GM21526 (cell line): ENCODE results near the gene OR13C5.
"Not testable (repeated sequence)": the region's sequence is repeated elsewhere in the genome, so short reads cannot be mapped to it uniquely, and the experiment has no call there.

Experiments used
- ATAC-seq: cut with Tn5 transposase; IDR thresholded peaks from one replicate; pipeline ENCODE4 v1.9.1; 2021; ENCODE audit warnings: moderate library complexity; ENCODE audit not compliant: unreplicated experiment, low FRiP score

Gene OR13C5, protein sequence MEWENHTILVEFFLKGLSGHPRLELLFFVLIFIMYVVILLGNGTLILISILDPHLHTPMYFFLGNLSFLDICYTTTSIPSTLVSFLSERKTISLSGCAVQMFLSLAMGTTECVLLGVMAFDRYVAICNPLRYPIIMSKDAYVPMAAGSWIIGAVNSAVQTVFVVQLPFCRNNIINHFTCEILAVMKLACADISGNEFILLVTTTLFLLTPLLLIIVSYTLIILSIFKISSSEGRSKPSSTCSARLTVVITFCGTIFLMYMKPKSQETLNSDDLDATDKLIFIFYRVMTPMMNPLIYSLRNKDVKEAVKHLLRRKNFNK

DNA sequence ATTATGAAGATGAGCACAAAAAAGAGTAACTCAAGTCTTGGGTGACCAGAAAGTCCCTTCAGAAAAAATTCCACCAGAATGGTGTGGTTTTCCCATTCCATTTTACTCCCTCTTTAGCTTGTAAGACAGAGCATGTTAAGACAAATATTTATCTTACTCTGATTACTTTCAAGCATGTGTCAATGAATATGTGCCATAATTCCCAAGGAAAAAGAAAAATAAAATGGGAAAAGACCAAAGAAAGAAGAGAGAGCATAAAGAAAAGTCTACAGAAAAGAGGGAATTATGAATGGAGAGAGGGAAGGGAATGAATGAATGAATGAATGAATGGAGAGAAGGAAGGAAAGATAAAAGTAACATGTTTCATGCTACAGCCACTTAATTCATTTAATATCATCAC is at the start of gene OR13C5:
TSS of gene OR13C5 (minus strand) at position 101 of the 400 bp plus-strand sequence. CDS start at position 101, 0 bp downstream.
- ATAC-seq = not testable (repeated sequence)

DNA sequence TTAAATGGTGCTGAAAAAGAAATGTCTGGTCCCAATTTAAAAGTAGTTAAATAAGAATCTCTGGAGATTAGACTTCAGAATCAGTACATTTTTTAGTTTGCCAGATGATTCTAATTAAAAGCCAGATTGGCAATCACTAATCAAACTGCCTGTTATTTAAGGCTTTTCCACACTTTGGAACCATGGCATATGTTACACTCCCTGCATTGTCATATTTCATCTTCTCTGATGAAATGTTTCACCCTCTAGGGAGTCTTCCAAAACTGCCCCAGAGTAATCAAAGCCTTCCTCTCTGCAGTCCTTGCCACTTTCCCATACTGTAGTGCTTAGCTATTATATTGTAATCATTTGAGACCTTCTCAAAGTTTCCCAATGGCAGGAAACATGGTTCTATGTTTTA is 36.2 kb upstream of the OR13C5 start:
- no peak for ATAC-seq

- no peak for ATAC-seq
Observed at GRCh38 chr9:104633976-104634520, 34.8 kb upstream of the OR13C5 start.

- not testable (repeated sequence) for ATAC-seq
Observed at GRCh38 chr9:104625964-104626363, 26.8 kb upstream of the OR13C5 start.

DNA sequence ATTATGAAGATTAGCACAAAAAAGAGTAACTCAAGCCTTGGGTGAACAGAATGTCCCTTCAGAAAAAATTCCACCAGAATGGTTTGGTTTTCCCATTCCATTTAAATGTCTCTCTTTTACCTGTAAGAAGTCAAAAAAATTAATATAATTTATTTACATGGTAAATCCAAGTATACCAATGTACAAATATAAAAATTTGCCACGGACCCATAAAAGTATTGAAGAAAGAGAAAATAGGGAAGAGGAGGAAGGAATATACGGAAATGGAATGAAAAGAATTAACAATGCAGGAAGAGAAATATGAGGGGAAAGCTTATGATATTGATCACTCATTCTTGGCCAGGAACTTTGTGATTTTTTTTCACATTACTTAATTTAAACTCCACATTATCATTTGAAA is 18.9 kb upstream of the OR13C5 start, which contains the start of gene OR13C9:
TSS of gene OR13C9 (minus strand) at position 101 of the 400 bp plus-strand sequence. CDS start at position 101, 0 bp downstream.
- no peak for ATAC-seq

DNA sequence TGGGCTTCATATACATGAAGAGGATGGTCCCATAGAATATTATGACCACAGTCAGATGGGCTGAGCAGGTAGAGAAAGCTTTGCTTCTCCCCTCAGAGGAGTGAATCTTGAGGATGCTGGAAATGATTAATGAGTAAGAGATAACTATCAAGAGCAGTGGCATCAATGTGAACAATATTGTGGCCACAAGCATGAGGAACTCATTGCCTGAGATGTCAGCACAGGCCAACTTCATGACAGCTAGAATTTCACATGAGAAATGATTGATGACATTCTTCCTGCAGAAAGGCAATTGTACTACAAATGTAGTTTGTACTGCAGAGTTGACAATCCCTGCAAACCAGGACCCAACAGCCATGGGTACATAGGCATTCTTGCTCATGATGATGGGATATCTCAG is 18.2 kb upstream of the OR13C5 start:
- ATAC-seq = no peak

GRCh38 chr9:104611213-104611612 is 12.0 kb upstream of the OR13C5 start:
- ATAC-seq = no peak

- ATAC-seq = no peak
Observed at GRCh38 chr9:104608336-104608735, 9.1 kb upstream of the OR13C5 start.

DNA sequence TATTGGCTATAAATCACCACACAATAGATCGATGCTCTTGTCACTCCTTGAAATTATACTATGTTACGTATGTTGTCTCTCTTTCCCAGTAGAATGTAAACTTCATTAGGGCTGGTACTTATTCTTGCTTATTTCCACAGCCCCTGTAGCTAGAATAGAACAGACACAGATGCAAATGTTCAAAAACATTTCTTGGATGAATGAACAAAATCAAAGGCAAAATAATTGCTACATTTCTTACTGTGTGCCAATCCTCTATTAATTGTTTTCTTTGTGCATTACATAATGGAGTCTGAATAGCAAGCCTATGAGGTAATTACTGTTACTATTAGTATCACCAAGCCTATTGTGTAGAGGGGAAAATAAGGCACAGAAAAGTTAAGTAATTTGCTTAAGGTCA is 6.9 kb upstream of the OR13C5 start:
- no peak for ATAC-seq

GRCh38 chr9:104605527-104605926 is 6.3 kb upstream of the OR13C5 start, which contains the start of gene OR13C2:
OR13C2 (minus strand) TSS chr9:104605627; CDS start chr9:104605627, 0 bp downstream.
- not testable (repeated sequence) for ATAC-seq

DNA sequence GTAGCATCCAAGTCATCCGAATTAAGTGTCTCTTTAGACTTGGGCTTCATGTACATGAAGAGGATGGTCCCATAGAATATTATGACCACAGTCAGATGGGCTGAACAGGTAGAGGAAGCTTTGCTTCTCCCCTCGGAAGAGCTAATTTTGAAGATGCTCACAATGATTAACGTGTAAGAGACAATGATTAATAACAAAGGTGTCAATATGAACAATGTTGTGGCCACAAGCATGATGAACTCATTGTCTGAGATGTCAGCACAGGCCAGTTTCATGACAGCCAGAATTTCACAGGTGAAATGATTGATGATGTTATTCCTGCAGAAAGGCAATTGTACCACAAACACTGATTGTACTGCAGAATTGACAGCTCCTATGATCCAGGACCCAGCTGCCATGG is 5.6 kb upstream of the OR13C5 start:
- no peak for ATAC-seq

- ATAC-seq = not testable (repeated sequence)
Observed at GRCh38 chr9:104598749-104599148, 464 bp downstream of the OR13C5 start.

GRCh38 chr9:104589626-104590025 is 9.6 kb downstream of the OR13C5 start:
- no peak for ATAC-seq

DNA sequence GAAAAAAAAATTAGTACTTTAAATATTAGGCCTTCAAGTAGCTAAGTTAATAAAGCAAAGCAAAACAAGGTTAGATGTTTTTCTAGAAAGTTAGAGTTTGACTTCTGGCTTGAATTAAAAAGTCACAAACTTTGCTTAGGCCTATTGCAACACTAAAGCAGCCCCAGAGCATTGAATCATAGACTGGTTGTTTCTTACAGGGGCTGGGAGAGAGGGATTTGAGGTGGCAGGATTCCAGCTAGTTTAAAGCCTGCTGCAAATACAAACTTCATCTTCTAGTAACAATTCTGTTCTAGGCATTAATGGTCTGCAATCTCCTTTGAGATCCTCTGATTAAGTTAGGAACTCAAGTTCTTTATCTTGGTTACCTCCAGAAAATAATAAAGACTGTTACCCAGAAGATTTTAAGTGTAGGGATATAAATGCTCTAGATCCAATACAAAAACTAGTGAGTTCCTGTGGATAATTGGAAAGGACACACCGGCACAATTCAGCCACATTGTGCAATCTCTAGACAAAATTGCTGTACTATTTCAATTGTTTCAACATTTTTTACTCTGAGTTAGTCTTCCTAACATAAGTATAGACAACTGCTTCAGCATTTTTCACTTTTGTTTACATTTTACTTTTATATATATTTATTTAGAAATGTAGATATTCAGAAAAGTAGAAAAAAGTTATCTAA is 12.6 kb downstream of the OR13C5 start:
- ATAC-seq = no peak

GRCh38 chr9:104580562-104580961 is 18.7 kb downstream of the OR13C5 start:
- ATAC-seq = no peak

DNA sequence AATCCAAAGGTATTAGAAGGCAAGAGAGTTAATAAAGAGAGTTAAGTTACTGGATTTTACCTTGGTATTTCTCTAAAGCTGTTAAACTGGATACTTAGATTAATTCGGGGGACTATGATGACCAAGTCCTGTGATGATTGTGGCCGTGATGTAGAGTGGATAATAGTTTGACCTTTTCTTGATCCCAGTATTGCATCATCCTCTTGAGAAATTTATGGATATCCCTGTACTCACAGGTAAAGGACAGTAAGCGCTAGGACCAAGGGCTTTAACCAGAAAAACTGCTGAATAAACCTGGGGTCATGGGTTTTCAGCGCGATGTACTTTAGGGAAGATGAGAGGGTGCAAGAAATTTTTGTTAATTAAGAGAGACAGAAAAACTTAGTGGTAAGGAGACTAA is 21.9 kb downstream of the OR13C5 start:
- no peak for ATAC-seq

- ATAC-seq = no peak
Observed at GRCh38 chr9:104575456-104575855, 23.8 kb downstream of the OR13C5 start.

GRCh38 chr9:104572612-104573011 is 26.6 kb downstream of the OR13C5 start:
- ATAC-seq = no peak

GRCh38 chr9:104568868-104569267 is 30.3 kb downstream of the OR13C5 start, which contains the start of gene OR13C8:
OR13C8 (plus strand) TSS chr9:104569168; CDS start chr9:104569168, 0 bp downstream.
- no peak for ATAC-seq

DNA sequence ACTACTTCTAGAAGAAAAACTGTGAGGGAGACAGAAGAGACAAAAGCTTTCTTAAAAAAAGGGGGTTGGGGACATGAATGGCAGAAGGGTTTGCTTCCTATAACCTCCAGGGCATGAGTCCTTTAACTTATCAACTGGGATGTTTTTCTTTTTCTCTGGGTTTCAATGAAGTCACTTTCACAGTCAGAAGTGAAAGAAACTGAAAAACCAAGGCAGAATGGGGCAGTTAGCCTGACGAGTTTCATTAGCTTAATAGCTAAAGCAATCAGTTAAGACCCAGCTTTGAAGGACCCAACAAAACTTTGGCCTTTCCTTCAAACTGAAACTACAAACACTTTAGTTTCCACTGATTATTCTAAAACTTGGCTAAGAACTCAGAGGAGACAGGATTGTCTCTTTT is 34.9 kb downstream of the OR13C5 start:
- no peak for ATAC-seq
